GM21576 (cell line): ENCODE results near the gene ACSM6.
"Not testable (repeated sequence)": the region's sequence is repeated elsewhere in the genome, so short reads cannot be mapped to it uniquely, and the experiment has no call there.

ENCODE experiments used
- ATAC-seq: cut with Tn5 transposase; IDR thresholded peaks from one replicate; pipeline ENCODE4 v1.9.1; 2021; ENCODE audit warnings: mild to moderate bottlenecking, moderate library complexity; ENCODE audit not compliant: unreplicated experiment

Gene ACSM6, protein sequence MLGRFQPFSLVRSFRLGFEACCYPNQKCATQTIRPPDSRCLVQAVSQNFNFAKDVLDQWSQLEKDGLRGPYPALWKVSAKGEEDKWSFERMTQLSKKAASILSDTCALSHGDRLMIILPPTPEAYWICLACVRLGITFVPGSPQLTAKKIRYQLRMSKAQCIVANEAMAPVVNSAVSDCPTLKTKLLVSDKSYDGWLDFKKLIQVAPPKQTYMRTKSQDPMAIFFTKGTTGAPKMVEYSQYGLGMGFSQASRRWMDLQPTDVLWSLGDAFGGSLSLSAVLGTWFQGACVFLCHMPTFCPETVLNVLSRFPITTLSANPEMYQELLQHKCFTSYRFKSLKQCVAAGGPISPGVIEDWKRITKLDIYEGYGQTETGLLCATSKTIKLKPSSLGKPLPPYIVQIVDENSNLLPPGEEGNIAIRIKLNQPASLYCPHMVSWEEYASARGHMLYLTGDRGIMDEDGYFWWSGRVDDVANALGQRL

DNA sequence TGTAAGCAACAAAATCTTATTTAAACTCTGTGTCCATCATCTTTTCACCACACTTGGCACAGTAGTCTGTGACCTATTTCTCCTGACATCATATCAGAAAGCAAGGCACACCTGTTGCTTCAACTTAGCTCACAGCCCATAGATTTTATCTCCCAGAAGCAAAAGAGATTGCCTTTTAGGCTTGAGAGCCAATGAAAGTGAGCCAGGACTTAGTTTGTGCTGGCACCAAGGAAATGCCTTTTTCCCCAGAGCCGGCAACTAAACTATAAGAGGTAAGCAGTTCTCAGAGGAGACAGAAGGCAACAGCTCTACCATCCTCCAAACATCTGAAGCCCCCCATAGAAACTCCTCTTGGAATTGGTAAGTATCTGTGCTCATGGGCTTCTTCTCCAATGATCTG, at the start of gene ACSM6:
Gene ACSM6 (plus strand): TSS at position 295 of the 400 bp plus-strand sequence. CDS start 248 bp downstream, outside the sequence.
- no peak for ATAC-seq

DNA sequence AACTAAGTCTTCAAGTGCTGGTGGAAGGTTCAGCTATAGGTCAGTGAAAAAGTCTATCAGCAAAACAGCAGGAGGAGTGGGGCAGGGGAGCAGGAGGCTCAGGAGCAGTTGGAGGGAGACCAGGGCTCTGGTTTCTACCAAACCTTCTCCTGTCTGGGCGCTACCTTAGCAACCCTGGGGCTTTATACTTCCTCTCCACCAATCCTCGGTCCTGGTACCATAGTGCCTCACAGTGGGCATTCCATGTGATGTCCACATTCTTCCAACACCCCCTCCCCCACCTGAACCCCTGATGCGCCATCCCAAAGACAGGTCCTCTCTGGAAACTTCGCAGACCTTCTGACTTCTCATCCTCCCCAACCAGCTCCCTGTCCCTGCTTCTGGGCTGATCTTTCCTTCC, 25.3 kb upstream of the ACSM6 start:
- ATAC-seq = no peak

DNA sequence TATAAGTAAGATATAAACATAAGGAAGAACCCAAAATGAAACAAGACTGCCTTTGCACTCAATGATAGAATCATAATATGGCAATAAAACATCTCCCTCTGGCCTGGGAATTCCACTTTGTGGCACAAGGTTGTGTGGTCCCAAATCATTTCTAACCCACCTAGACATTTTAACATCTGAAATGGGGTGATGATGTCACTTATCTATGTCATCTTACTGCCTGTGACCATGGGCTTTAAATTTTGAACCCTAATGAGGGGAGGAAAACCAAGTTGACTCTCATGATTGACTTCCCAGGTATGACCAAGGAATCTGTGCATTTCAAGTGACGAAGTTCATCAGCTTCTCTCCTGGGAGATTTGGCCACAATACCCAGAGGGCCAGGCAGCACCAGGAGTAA, 24.5 kb upstream of the ACSM6 start:
- no peak for ATAC-seq

DNA sequence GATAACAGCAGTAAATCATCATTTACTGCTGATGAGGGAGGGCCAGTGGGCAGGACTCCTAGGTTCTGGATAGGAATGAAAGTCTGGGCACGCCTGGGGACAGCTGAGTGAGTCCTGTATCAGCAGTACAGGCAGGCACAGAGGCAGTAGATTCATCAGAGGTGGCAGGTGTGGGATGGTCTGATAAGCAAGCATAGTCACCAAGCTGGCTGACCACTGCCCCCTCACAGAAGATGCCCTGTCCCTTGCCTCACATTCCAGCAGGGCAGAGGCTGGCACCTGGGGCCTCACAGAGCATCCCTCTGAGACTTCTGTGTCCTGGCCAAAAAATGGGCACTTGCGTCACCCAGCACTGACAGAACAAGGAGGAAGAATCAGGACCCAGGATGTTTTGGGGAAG, 23.2 kb upstream of the ACSM6 start:
- ATAC-seq = no peak

DNA sequence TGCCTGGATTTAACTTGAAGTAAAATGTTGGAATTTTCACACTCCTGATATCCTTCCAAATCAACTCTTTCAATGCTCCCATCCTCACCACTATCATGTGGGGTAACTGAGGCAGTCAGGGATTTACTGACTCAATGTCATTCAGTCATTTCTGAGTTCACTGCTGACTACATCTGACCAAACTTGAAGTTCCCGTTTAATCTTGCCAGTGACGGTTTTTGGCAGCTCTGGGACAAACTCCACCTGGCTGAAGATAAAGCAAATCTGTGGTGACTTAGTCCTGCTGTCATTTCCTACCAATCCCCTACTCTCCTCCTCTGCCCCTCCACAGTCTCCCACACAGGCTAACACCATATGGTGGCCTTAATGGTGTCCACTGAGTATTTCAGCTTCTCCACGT, 22.7 kb upstream of the ACSM6 start:
- ATAC-seq = no peak

DNA sequence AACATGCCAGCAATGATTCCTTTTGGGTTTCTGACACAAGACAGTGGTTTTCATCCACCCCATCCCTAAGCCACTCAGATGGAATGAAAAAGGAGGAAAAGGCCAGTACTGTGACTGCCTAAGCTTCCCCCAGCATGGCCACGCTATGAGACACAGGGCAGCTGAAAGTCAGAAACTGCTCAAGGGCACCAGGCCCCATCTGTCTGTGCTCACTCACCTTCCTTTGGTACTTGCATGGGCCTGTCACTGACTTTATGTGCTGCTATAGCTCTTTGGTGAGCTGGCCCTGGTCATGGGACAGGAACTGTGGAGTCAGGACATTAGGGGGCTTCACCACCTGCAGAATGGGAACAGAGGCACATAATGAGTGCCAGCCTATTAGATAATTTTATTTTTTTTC, 21.2 kb upstream of the ACSM6 start:
- no peak for ATAC-seq

DNA sequence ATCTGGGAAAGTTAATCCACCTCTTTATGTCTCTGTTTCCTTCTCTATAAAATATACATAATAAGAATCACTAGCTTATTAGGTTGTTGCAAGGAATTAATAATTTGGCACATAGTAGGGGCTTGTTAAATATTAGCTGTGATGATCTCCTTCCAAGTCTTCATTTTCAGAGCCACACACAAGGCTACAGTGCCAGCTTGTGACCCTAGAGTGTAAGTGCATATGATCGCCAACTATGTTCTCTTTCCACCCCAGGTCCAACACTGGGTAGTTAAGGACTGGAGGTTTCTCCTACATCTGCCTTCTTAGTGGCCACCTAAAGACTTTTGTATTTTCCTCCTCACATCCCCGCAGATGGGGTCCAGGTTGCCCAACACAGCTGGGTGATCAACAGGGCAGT, 17.9 kb upstream of the ACSM6 start:
- no peak for ATAC-seq

DNA sequence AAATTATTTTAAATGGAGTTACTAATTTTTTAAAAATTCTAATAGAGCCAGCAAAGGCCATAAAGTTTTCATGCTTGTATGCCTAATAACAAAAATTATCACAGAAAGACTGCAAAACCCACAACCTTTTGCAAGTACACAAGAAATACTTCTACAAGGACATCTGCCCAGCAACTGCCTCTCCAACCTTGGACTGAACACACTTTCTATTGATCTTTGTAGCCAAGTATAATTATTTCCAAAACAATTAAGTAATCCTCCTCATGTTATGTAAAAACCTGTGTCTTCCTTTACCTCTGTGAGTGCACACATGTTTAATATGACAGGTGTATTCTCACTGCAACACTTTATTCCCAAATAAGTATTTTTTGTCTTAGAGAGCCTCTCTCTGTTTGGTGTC, 16.6 kb upstream of the ACSM6 start:
- ATAC-seq = no peak

DNA sequence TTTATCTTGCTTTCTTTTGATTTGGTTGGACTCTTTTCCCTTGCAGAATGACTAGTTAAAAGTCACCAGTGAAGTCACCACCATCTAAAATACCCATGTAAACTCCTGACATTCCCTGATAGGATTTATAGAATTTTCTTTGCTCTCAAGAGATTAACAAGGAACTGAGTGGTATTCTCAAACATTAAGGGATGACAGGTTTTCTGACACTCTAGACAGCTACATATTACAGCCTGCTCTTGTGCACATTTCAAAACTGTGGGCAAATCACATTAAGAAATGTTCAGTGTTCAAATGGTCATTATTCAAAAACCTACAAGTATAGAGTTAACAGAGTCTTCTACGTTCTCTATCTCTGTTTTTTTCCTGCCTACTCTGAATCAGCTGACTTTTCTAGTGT, 15.8 kb upstream of the ACSM6 start:
- ATAC-seq = no peak

DNA sequence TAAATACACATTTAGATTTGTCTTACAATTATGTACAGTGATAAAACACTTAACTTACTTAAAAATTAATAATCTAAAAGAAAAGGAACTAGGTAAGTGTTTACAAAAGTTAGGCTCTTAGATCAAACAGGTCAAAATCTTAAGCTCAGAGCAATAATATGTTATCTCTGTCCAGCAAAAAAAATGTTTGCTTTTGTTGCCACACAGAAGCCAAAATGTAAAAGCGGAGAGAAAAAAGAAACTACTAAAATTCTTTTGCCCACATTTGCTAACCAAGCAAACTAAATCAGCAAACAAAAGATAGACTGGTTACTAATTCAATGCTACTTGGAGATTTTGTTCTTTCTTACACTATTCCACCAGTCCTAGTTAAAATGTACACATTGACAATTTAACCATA, 15.2 kb upstream of the ACSM6 start:
- no peak for ATAC-seq

DNA sequence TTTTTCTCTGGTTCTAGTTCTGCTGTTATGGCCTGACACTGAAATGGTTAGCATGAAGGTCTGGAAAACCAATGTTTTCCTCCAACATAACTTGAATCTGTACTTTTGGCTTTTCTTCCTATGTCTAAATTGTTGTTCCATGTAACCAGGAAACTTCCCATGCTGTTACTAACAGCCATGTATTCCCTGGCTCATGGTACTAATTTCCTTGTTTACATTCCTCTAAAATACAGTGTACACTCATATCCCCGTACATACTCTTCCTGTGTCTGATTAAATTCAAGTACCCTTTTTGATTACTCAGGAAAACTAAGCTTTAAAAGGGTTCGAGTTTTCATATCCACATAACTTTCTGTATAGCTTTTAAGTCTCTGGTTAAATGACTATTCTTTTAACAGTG, 12.3 kb upstream of the ACSM6 start:
- no peak for ATAC-seq

DNA sequence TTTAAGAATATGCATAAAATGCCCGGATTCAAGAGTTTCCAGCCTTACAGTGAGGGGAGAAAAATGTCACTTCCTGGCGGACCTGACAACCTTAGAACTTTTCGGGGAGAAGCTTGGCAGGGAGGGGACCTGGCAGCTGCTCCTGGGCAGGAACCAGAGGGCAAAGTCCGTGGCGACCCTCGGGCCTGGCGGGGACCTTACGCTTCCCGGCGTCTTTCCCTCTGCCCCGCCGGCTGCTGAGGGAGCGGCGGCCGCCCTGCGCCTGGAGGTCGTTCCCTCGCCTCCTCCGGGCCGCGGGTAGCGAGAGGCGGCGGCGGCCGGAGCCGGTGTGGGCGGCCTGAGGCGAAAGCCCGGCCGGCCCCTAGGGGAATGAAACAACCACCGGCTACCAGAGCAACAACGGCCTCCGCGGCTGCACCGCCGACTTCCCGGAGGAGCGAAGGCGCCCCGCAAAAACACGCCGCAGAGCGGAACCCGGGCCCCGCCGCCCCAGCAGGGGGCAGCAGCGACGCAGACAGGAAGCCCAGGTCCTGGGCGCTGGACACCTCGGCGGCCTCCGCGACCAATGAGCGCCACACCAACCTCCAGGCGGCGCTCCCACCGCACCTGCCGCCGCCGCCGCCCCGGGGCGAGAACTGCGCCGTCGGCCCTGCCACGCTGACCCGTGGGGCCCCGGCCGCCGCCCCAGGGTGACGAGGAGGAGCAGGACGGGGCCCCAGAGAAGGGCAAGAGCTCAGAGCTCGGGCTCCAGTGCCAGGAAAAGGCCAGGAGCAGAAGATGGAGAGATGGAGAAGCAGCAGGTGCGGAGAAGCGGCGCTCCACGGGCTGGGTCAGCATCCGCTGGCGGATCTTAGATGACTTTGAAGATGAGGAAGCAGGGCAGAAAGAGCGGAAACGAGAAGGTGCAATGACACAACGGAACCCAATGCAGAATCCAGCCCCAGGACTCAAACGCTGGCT, 10.5 kb upstream of the ACSM6 start:
- peak; percentile 96 for ATAC-seq

DNA sequence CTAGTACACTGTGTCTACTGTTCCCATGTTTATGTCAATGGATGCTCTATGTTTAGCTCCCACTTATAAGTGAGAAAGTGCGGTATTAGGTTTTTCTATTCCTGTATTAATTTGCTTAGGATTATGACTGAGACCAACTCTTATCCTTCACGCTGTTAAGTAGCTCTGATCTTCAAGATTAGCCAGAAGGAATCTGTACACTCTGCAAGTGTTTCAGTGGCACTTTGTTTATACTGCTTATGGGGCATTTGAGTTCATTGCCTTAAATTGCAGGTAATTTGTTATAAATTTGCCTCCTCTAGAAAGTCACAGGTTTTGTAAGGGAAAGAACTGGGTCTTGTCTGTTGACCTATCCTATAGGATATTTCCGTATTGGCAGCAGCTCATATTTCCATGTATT, 6.4 kb upstream of the ACSM6 start:
- no peak for ATAC-seq

DNA sequence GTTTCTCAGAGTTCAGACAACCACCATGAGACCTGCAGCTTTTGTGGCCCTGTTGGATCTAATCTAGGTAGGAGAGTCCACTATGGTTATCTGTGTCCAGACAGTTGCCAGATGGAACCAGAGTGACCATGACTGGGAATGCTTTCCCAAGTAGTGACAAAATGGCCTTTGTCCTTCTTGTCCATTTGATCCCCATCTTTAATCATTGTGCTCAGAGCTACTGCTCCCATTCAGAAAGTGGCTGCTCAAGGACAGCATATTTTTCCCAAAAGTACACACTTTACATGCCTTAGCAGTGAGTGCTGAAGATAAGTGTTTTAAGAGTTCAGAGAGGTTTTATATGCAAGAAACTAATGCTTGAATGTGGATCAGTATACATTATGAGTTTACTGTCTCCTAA, 5.4 kb upstream of the ACSM6 start:
- no peak for ATAC-seq

DNA sequence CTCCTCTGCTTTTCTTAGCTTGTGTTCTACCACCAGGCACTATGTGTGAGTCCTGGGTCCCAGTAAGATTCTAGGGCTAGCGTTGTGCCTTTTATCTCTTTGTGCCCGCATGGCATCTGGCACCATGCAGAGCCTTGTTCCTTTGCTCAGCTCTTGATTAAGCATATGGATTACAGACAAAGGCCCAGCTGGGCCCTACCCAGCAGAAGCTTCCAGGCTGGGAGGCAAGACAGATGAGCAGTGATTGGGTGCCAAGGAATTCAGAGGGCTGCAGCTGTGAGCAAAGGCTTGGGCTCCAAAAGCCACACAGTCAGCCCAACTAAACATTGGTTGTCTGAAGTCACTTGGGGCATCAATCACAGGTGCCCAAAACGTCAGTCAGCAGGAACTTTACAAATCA, 2.0 kb downstream of the ACSM6 start:
- no peak for ATAC-seq

DNA sequence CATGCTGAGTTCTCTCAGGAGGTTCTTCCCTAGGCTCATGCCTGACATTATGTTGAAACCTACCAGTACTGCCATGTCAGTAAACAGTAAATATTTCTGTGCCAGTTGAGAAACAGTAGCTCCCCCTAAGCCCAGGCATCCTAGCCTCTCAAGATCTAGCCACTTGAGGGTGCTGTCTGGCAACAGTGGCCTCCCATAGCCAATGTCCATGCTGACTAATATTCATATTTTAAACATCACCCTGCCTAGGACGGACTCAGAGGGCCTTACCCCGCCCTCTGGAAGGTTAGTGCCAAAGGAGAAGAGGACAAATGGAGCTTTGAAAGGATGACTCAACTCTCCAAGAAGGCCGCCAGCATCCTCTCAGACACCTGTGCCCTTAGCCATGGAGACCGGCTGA, 7.7 kb downstream of the ACSM6 start:
- no peak for ATAC-seq

DNA sequence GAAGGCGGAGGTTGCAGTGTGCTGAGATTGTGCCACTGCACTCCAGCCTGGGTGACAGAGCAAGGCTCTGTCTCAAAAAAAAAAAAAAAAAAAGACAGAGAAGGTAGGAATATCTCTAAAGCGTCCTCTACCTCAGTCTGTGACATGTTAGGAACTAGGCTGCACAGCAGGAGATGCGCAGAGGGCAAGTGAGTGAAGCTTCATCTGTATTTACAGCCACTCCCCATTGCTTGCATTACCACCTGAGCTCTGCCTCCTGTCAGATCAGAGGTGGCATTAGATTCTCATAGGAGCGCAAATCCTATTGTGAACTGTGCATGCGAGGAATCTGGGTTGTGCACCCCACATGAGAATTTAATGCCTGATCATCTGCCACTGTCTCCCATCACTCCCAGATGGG, 8.8 kb downstream of the ACSM6 start:
- ATAC-seq = not testable (repeated sequence)

DNA sequence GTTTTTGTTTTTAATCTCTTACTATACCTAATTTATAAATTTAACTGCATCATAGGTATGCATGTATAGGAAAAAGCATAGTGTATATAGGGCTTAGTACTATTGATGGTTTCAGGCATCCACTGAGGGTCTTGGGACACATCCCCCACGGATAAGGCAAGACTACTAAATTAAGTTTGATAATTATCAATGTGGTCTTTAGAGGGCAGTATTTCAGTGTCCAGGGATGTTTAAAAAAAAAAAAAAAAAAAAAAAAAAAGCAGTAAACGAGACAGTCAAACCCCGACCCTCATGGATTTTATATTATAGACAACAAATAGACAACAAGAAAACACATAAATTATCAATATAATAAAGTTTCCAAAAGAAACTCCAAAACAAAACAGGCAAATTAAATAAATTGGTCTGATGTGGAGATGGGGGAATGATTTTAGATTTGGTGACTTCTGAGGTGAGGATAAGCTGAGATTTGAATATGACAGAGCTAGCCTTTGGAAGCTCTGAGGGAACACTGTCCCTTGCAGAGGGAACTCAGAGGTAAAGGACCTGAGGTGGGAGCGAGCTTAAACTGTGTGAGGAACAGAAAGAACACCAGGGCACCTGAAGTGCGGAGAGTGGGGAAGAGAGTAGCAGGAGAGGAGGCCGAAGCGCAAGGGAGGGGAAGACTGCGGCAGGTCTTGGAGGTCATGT, 14.8 kb downstream of the ACSM6 start:
- no peak for ATAC-seq

DNA sequence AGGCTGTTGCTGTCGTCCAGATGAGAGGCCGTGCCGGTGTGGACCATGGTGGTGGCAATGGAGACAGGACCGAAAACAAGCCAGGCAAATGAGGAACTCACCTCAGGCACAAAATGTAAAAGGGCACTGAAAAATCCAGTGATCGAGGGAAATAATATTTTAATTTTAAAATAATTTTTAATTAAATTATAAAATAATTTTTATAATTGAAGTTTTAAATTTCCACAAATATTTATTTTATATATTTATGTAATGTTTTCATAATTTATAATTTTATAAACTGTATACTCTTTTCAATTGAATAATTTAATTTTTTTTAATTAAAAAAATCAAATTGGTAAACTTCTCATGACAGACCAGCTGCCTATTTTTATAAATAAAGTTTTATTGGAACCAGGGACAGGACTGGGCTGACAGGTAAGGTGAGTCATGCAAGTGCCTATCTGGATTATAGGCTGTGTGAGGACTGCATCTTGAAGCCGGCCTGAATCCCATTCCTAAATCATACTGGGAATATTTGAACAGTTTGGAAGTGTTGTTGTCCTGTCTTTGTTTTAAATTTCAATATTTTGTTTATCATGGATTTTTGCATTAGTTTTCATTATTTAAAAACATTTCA, 15.6 kb downstream of the ACSM6 start:
- ATAC-seq = no peak

DNA sequence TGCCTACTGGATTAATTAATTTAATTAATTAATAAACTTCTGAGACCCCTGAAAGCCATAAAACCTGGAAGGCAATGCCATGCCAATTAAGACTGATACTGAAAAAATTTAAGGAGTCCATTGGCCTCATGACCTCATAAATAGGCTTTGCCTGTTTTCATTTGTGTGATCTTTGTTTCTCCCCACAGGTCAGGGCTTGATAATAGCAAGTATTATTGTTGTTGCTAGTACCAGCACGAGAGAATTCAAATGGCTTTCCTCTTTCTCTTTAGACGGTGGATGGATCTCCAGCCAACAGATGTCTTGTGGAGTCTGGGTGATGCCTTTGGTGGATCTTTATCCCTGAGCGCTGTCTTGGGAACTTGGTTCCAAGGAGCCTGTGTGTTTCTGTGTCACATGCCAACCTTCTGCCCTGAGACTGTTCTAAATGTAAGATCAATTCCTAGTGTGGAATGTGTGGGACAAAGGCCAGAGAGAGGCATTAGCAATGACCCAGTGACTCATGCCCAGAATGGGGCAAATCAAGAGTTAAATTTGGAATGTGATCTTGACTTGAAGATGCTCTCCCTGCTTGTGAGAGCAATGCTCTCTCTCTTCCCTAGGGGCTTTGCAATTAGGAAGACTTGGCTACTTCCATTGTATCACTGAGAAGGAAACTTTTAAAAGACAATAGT, 17.7 kb downstream of the ACSM6 start:
- ATAC-seq = no peak
